NCI-H774 (cell line): Measurements from ENCODE around the gene SMO.
"Not testable (repeated sequence)": the region's sequence is repeated elsewhere in the genome, so short reads cannot be mapped to it uniquely, and the experiment has no call there.

ENCODE experiments used
- DNase-seq: peaks from one replicate; lab custom pipeline; 2025; lab: John Stamatoyannopoulos, UW

Gene SMO

DNA sequence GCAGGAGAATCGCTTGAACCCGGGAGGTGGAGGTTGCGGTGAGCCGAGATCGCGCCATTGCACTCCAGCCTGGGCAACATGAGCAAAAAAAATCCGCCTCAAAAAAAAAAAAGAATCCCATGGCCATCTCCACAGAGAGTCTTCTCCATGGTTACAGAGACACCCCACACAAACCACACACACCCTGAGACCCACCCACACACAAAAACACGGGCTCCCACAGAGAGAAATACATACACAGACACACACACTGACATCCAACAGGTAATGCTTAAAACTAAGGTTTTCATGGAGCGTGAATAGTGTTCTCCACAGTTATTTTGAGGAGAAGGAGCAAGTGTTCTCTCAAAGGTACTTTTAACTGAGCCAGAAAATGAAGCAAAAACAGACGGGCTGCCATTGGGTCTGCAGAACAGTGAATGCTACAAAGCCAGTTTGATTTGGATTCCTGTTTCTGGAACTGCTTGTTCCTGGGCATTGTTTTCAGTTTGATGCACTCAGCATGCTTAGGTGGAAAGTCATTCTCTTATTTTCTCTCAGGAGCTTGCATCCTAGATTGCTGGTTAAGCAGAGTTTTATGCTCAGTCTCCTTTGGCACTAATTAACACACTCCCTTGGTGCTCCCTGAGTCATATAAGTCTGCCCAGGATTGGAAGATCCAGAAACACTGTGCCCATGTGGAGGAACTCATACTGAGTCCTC, 51.8 kb downstream of the SMO start:
- no peak for DNase-seq

DNA sequence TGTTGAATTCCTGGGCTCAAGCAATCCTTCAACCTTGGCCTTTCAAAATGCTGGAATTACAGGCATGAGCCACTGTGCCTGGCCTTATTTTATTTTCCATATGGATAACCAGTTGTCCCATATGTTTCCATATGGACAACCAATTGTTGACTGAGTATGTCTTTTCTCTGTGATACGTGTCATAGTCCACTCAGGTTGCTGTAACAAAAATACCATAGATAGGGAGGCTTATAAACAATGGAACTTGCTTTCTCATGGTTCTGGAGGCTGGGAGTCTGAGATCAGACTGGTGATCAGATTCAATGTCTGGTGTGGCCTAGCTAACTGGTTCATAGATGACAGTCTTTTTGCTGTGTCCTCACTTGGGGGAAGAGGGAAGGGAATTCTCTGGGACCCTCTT, 55.8 kb downstream of the SMO start:
- no peak for DNase-seq

DNA sequence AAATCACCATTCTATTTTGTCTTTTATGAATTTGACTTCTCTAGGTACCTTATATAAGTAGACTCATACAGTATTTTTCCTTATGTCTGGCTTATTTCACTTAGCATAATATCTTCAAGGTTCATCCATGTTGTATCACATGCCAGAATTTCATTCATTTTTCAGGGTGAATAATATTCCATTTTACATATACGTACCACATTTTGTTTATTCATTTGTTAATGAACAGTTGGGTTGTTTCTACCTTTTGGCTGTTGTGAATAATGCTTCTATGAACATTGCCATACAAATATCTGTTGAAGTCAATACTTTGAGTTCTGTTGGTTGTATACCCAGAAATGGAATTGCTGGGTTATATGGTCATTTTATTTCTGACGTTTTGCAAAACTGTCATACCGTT, 57.1 kb downstream of the SMO start:
- DNase-seq, result no peak

DNA sequence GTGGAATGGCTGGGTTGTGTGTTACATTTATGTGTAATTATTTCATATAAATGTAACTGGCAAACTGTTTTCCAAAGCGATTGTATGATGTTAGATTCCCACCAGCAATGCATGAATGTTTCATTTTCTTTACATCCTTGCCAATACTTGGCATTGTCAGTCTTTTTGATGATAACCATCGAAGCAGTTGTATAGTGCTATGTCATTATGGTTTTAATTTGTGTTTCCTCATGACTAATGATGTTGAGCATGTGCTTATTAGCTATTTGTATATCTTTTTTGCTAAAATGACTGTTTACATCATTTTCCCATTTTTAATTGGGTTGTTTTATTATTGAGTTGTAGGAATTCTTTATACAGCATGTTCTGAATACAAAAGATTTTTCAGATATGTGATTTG, 58.7 kb downstream of the SMO start:
- DNase-seq, result no peak

DNA sequence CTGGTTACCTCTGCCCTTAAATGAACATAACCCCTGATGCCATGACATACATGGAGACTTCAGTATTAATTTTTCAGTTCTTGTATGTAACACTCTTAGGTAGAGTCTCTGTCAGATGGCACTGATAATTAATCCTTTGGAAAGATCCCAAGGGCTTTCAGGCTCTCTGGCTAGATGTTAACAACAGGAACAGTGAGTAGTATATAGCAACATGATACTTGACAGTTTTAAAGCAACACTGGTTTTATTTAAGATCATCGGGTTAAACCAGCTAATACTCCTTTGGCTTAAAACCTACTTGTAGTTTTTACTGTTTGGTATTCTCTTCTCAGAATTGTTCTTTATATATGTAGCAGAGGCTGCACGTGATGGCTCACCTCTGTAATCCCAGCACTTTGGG, 63.7 kb downstream of the SMO start:
- DNase-seq, result no peak

DNA sequence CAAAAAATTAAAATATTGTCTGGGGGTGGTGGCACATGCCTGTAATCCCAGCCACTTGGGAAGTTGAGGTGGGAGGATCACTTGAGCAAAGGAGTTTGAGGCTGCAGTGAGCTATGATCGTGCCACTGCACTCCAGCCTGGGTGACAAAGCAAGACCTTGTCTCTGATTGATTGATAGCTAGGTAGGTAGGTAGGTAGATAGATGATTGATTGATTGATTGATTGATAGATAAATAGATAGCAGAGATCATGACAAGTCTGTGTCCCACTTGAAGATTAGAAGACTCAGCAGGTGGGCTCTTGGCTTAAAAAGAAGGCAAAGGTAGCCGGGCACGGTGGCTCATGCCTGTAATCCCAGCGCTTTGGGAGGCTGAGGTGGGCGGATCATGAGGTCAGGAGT, 64.2 kb downstream of the SMO start:
- not testable (repeated sequence) for DNase-seq

DNA sequence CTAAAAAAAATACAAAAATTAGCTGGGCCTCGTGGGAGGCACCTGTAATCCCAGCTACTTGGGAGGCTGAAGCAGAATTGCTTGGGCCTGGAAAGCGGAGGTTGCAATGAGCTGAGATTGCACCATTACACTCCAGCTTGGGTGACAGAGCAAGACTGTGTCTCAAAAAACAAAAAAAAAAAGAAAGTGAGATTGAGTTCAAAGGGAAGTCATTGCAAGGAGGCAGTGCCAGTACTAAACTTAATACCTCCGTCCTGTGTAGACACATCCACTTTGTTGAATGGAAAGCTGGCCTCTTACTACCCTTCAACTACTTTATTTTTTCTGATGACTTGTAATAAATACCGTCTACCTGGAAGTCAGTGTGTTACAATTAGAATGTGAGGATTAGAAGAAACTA, 67.4 kb downstream of the SMO start:
- DNase-seq, result no peak

DNA sequence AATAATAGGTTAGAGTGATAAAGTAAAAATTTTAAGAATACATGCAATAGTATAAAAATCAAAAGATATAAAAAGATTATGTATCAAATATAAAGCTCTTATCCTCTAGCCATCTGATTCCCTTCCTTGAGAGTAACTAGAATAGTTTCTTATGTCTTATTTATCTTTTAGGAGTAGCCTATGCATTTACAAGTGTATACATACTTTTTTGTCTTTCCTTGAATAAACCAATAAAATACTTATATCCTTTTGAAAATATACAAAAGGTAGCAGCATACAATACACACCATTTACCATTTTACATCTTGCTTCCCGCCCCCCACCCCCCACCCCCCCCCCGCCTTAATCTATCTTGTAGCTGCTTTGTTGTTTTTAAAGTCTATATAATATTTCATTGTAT, 67.8 kb downstream of the SMO start:
- DNase-seq, result no peak

DNA sequence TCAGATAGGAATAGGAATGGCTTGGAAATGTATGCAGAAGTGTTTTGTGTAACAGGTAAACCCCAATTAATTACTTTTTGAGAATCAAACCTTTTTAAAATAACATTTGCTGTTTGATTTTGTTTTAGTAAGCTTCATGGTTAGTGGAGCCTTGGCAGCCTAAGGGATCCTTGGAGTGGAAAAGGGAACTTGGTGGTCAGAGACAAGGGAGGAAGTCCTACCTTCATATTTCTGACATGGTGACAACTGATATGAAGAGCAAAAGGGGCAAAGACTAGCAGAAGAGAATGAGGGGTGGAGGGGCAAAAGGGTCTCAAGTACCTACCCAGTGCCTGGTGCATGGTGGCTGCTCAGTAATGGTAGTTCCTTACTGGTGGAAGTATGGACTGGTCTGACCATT, 68.7 kb downstream of the SMO start:
- no peak for DNase-seq

DNA sequence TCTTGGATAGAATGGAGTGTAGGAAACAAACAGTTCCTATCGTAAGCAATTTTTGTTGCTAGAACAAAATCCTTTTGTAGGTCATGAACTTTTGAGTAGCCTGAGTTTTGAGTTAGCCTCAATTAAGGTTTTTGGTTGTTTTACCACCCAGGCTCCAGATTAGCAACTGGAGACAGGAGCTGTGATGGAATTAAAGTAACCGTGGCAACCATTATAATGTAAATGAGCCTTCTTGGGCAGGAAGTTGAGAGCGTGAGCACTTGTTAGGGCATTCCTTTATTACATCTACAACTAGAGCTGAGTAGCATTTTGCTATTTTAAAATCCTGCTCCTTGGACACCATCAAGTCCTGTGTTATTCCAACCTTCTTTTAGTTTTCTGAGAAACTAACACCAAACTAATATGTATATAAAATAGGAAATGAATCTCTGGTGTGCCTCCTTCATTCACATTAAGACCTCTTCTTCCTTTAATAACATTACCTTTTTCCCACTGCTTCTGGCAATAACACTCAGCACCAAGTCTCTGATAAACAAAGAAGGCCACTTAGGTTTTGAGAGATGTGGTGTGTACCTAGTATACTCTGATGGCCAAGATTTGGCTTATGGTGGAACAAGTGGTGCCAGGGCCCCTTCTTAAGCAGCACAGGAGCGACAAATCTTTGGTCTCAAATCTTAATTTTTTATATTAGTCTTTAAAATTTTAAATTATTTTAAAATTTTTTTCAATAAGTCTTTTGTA, 70.4 kb downstream of the SMO start:
- peak; percentile 1 for DNase-seq

DNA sequence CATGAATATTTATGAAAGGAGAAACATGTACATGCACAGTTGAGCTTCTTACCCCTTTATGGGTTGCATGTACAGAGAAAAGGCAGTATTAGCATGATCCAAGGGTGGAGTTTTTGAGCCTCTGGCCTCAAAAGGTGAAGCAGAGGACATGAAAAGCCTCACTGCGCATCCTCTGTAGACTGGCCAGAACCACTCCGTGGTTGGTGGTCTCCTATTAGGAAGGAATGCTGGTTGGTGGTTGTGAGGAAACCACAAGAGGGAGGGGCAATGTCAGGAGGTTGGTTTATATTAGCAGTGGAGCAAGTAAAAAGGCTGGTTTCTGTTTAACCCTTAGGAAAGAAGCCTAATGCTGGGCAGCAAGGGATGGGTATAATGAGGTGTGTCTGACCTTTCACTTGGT, 73.9 kb downstream of the SMO start:
- DNase-seq, result no peak
